Caco-2 (cell line): Measurements from ENCODE around the gene DUSP6. TPM values are rescaled to one million over a fixed set of nuclear protein-coding genes. Genes with fewer than 3 reads are reported as not detected.

ENCODE experiments used
- BruUV-seq: library from RNA; stranded (reverse); fragments of 400-500 nt; replicated peaks from 2 replicates; lab custom pipeline; 2021; lab: Mats Ljungman, UMichigan
- CTCF ChIA-PET: fragments of 300-600 bp; sonication (Branson Sonifier 250); formaldehyde crosslinking; loops from one replicate; lab custom pipeline; 2022; ENCODE audit warnings: antibody characterized with exemption; lab: Charles Lee
- POLR2A ChIA-PET: fragments of 300-600 bp; sonication (Branson Sonifier 250); formaldehyde crosslinking; loops from one replicate; lab custom pipeline; 2022; ENCODE audit warnings: antibody characterized with exemption; lab: Charles Lee
- DNase-seq, 2 experiments: peaks; one replicate each; pipeline versions ENCODE4 v3.0.0 to v3.0.0-alpha.2; 2020 to 2022
- H3K27me3 ChIP-seq: replicated peaks from 2 replicates; pipeline ENCODE4 v1.6.0; 2011; ENCODE audit warnings: low read length; ENCODE audit not compliant: control insufficient read depth, insufficient read depth
- H3K36me3 ChIP-seq: 2 replicates; pipeline ENCODE4 v1.5.1; 2011; ENCODE audit warnings: low read length; ENCODE audit not compliant: control insufficient read depth, insufficient read depth
- H3K4me1 ChIP-seq: fragments of 250-450 bp; sonication (Bioruptor Pico); 2 replicates; pipeline ENCODE4 v1.5.1; 2020; ENCODE audit warnings: mild to moderate bottlenecking
- H3K4me3 ChIP-seq: 2 replicates; pipeline ENCODE4 v1.5.1; 2011; ENCODE audit warnings: low read depth, mild to moderate bottlenecking, control low read depth, low read length
- H3K9me3 ChIP-seq: fragments of 250-450 bp; sonication (Bioruptor Pico); 2 replicates; pipeline ENCODE4 v1.5.1; 2020; ENCODE audit warnings: mild to moderate bottlenecking, moderate library complexity
- H3K27ac Mint-ChIP-seq: one replicate; pipeline ENCODE4 v1.8.0; 2022; ENCODE audit warnings: mixed read lengths; ENCODE audit not compliant: unreplicated experiment
- H3K27me3 Mint-ChIP-seq: one replicate; pipeline ENCODE4 v1.8.0; 2022; ENCODE audit warnings: mixed read lengths; ENCODE audit not compliant: insufficient read depth, unreplicated experiment
- H3K36me3 Mint-ChIP-seq: one replicate; pipeline ENCODE4 v1.8.0; 2022; ENCODE audit warnings: mild to moderate bottlenecking, mixed read lengths; ENCODE audit not compliant: insufficient read depth, unreplicated experiment
- H3K4me1 Mint-ChIP-seq: one replicate; pipeline ENCODE4 v1.8.0; 2022; ENCODE audit warnings: low read depth, mixed read lengths; ENCODE audit not compliant: unreplicated experiment
- H3K4me3 Mint-ChIP-seq: one replicate; pipeline ENCODE4 v1.8.0; 2022; ENCODE audit warnings: mild to moderate bottlenecking, moderate library complexity, mixed read lengths; ENCODE audit not compliant: unreplicated experiment
- H3K9me3 Mint-ChIP-seq: one replicate; pipeline ENCODE4 v1.8.0; 2022; ENCODE audit warnings: mixed read lengths; ENCODE audit not compliant: unreplicated experiment
- CTCF ChIP-seq, 2 experiments: fragments of 200-600 bp in 1 of 2; IDR thresholded peaks; 1 replicate in 1 of 2; 2 replicates in 1 of 2; pipeline versions ENCODE4 v1.5.1 to v1.8.0; 2011 to 2022; ENCODE audit warnings: antibody characterized with exemption in 1 of 2, control low read depth in 1 of 2, inconsistent platforms in 1 of 2, low read depth in 1 of 2, low read length in 1 of 2, mild to moderate bottlenecking in 1 of 2, moderate library complexity in 1 of 2; ENCODE audit not compliant: insufficient read depth in 1 of 2, severe bottlenecking in 1 of 2, unreplicated experiment in 1 of 2
- intact Hi-C: fragments of 100-400 bp; cut with micrococcal nuclease; formaldehyde crosslinking; loops from one replicate; pipeline ENCODE4 v1.10.0; 2022; ENCODE audit not compliant: unreplicated experiment
- total RNA-seq: library from RNA; stranded (reverse); gene quantifications from 2 replicates; pipeline ENCODE4 v1.2.3, GENCODE V29; 2022

Gene DUSP6
- total RNA-seq, 1 experiment from 2014 or later: 22.4 TPM

DNA sequence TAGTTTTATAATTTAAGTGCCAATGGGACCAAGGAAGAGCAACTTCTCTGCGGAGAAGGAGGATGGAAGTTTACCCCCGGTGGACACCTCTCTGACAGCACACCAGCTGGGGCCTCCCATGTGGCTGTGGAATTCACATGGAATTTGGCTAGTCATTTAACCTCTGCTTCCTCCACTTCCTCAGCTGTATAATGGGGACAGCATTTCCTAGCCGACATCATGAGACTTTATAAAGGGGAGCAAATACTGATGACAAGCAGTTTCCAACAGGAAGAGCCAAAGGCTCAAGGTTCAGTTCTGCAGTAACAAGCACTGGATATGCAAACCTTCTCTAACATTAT, 7.5 kb downstream of the DUSP6 start:
- ChIA-PET POLR2A (no interaction called here), CTCF (interaction anchor here (1.1 kb wide), 1 partner anchor 307 kb away, joined by 3 read pairs; no protein-coding TSS in a partner anchor)
- H3K4me1 Mint-ChIP-seq: peaks cover 30% of the 10 kb centered on the region
- H3K27me3 Mint-ChIP-seq: no peaks in the 10 kb centered on the region
- H3K36me3 ChIP-seq: no peaks in the 10 kb centered on the region
- intact Hi-C loops: no loop called here
- no peak overlapping the region for H3K27ac Mint-ChIP-seq
- H3K4me1 ChIP-seq: no peaks in the 10 kb centered on the region
- no TSS peak for BruUV-seq
- H3K4me3 ChIP-seq: no peak overlapping the region
- no peaks in the 10 kb centered on the region for H3K27me3 ChIP-seq
- no peaks in the 10 kb centered on the region for H3K9me3 Mint-ChIP-seq
- H3K4me3 Mint-ChIP-seq: no peak overlapping the region
- H3K9me3 ChIP-seq: no peaks in the 10 kb centered on the region
- DNase-seq: no peak
- no peak for TF ChIP-seq CTCF (IDR thresholded peaks at IDR 0.05; ENCODE audit: insufficient read depth in 1 of 2, low read depth in 1 of 2, low read length in 1 of 2, severe bottlenecking in 1 of 2, unreplicated experiment in 1 of 2)
- peaks cover 31% of the 10 kb centered on the region for H3K36me3 Mint-ChIP-seq

DNA sequence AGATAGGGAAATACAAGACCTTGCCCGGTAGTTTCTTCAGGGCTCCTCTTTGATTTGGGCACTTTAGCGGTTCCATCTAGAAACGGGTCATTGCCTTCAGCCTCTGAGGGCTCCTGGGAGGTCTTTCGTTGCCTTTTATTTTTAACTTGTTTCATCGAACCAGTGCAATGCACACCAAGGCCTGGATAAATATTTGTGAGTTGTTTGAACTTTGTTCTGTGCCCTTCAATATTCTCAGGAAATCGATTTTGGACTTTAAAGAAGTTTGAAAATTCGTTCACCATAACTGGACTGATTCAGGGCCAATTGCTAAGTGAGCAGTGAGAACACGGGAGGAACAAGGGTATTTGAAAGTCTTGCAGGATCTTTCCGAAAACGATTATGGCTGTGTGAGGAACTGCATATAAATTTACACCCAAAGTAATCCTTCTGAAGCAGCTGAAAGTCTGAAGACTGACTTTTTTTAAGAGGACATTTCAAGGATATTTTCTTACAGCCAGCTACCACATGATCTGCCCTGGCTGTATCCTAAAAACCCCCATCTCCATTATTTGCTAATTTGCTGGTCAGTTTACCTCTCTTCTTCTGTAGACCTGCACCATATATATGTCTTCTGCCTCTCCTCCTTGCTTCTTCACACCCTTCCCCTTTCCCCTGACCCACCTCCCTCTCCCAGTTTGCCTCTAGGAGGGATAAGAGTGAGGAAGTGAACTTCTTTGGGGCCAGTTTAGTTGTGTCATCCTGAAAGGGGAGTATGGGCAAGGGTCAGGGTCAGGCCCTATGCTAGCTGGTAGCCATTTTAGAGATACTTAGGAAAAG, 8.0 kb downstream of the DUSP6 start:
- Mint-ChIP-seq H3K4me1 (peaks cover 30% of the 10 kb centered on the region), H3K36me3 (peaks cover 29% of the 10 kb centered on the region), H3K4me3 (no peak overlapping the region), H3K9me3 (no peaks in the 10 kb centered on the region), H3K27me3 (no peaks in the 10 kb centered on the region), H3K27ac (no peak overlapping the region)
- Histone ChIP-seq H3K4me1 (no peaks in the 10 kb centered on the region), H3K4me3 (no peak overlapping the region), H3K27me3 (no peaks in the 10 kb centered on the region), H3K9me3 (no peaks in the 10 kb centered on the region), H3K36me3 (no peaks in the 10 kb centered on the region)
- ChIA-PET POLR2A (no interaction called here), CTCF (no interaction called here)
- TF ChIP-seq CTCF (IDR thresholded peaks at IDR 0.05; ENCODE audit: insufficient read depth in 1 of 2, low read depth in 1 of 2, low read length in 1 of 2, severe bottlenecking in 1 of 2, unreplicated experiment in 1 of 2): no peak
- DNase-seq: no peak
- intact Hi-C loops: no loop called here
- no TSS peak for BruUV-seq

DNA sequence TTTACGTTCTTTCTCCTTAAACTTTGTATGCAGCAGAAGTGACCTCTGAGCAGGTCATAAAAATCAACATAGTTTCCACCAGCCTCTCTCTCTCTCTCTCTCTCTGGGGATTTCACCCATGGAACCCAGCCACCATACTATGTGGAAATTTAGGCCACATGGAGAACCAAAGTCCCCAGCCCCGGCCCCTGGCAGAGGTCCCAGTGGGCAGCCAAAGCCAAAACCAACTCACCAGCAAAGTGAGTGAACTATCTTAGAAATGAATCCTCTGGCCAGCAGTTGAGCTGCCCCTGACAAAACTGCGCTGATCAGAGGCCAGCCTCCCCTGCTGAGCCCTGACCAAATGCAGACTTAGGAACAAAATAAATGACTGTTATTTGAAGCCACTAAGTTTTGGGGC, 9.2 kb downstream of the DUSP6 start:
- no peak for DNase-seq
- Histone ChIP-seq H3K4me1 (no peaks in the 10 kb centered on the region), H3K9me3 (no peaks in the 10 kb centered on the region), H3K4me3 (no peak overlapping the region), H3K27me3 (no peaks in the 10 kb centered on the region), H3K36me3 (no peaks in the 10 kb centered on the region)
- H3K27ac Mint-ChIP-seq: no peak overlapping the region
- ChIA-PET CTCF (no interaction called here), POLR2A (no interaction called here)
- peaks cover 30% of the 10 kb centered on the region for H3K4me1 Mint-ChIP-seq
- TF ChIP-seq CTCF (IDR thresholded peaks at IDR 0.05; ENCODE audit: insufficient read depth in 1 of 2, low read depth in 1 of 2, low read length in 1 of 2, severe bottlenecking in 1 of 2, unreplicated experiment in 1 of 2): no peak
- H3K4me3 Mint-ChIP-seq: no peak overlapping the region
- BruUV-seq: no TSS peak
- intact Hi-C loops: no loop called here
- H3K27me3 Mint-ChIP-seq: no peaks in the 10 kb centered on the region
- H3K9me3 Mint-ChIP-seq: no peaks in the 10 kb centered on the region
- peaks cover 18% of the 10 kb centered on the region for H3K36me3 Mint-ChIP-seq
